ENCODE measurements around the gene CRHR1. TPM values are rescaled to one million over a fixed set of nuclear protein-coding genes. Genes with fewer than 3 reads are reported as not detected.

CRHR1 gene
- total RNA-seq, 1 experiment from 2014 or later = 1.6 TPM

DNA sequence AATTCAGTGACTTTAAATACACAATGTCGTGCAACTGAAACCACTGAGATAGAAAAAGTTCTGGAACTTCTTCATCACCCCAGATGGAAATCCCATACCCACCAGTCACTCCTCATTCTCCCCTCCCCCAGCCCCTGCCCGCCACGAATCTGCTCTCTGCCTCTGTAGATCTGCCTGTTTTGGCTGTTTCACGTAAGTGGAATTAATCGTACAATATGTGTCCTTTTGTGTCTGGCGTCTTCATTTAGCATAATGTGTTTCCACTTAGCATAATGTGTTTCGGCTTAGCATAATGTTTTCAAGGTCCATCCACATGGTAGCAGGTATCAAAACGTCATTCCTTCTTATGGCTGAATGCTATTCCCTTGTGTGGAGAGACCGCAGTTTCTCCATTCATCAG lies 57.1 kb downstream of the CRHR1 start (continued):
- TF ChIP-seq, protein P1, sequence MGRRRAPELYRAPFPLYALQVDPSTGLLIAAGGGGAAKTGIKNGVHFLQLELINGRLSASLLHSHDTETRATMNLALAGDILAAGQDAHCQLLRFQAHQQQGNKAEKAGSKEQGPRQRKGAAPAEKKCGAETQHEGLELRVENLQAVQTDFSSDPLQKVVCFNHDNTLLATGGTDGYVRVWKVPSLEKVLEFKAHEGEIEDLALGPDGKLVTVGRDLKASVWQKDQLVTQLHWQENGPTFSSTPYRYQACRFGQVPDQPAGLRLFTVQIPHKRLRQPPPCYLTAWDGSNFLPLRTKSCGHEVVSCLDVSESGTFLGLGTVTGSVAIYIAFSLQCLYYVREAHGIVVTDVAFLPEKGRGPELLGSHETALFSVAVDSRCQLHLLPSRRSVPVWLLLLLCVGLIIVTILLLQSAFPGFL (CRISPR knock-in tag; IDR thresholded peaks at IDR 0.05; ENCODE audit: borderline replicate concordance) = no peak
- TF ChIP-seq, protein P2, sequence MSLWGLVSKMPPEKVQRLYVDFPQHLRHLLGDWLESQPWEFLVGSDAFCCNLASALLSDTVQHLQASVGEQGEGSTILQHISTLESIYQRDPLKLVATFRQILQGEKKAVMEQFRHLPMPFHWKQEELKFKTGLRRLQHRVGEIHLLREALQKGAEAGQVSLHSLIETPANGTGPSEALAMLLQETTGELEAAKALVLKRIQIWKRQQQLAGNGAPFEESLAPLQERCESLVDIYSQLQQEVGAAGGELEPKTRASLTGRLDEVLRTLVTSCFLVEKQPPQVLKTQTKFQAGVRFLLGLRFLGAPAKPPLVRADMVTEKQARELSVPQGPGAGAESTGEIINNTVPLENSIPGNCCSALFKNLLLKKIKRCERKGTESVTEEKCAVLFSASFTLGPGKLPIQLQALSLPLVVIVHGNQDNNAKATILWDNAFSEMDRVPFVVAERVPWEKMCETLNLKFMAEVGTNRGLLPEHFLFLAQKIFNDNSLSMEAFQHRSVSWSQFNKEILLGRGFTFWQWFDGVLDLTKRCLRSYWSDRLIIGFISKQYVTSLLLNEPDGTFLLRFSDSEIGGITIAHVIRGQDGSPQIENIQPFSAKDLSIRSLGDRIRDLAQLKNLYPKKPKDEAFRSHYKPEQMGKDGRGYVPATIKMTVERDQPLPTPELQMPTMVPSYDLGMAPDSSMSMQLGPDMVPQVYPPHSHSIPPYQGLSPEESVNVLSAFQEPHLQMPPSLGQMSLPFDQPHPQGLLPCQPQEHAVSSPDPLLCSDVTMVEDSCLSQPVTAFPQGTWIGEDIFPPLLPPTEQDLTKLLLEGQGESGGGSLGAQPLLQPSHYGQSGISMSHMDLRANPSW (CRISPR knock-in tag; conservative IDR thresholded peaks at IDR 0.05; ENCODE audit: low read depth) = no peak
- no peak for TF ChIP-seq FOXK1 (CRISPR knock-in tag; IDR thresholded peaks at IDR 0.05)
- no peak for TF ChIP-seq GRHL2 (CRISPR knock-in tag; IDR thresholded peaks at IDR 0.05; ENCODE audit: insufficient replicate concordance, severe bottlenecking)
- no peak for TF ChIP-seq FOXJ3 (CRISPR knock-in tag; IDR thresholded peaks at IDR 0.05; ENCODE audit: borderline replicate concordance)
- TF ChIP-seq ZNF138 (CRISPR knock-in tag; conservative IDR thresholded peaks at IDR 0.05) = no peak
- TF ChIP-seq, protein P3, sequence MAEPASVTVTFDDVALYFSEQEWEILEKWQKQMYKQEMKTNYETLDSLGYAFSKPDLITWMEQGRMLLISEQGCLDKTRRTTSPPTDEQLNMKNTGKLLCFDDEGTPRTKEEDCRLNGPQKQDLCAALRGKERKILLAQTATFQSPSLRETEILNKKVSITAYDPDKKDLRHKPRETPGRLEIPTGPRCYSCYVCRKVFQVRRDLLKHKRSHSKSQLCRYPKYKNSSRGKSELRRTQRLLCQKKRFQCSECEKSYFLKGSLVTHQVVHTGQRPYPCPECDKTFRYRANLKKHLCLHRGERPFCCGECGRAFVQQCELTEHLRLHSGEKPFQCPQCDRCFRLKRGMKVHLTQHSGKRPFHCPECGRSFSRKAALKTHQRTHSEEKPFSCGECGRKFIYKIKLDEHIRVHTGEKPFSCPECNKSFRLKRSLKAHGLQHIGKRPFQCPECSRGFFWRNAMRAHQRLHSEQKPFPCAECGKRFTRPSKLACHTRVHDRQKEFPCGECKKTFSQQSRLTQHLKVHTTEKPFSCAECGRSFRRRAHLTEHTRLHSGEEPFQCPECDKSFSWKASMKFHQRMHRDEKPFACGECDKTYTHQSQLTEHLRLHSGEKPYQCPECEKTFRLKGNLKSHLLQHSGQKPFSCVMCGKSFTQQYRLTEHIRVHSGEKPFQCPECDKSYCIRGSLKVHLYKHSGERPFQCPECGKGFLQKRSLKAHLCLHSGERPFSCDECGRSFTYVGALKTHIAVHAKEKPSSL (CRISPR knock-in tag; conservative IDR thresholded peaks at IDR 0.05) = no peak

DNA sequence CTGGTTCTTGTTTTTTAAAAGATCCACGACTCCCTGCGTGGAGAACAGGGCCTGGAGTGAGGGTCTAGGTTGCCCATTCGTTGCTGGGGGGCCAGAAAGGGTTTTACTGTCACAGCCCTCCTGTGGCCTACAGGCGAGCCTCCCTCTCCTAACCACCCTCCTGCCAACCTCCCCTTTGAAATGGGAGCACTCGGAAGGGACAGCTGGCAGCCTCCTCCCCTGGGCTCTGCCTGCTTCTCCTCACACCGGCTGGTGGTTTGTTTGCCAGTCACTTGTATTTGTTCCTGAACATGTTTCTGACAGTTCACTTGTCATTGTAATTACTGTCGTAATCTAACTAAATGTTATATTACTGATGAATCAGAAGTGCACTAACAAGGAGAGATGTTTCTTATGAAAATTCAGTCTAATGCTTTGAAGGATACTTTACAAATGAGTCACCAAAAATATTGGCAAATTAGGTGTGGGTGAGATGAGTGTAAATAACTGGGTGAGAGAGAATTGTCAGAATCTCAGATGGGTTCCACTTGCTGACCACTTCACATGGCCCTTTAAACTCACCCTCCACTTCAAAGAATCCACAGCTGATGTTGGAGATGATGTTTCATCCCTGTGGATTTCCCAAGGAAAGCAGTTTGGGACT lies 57.9 kb downstream of the CRHR1 start:
- Mint-ChIP-seq H3K9me3 (no peaks in the 10 kb centered on the region), H3K4me3 (no peak overlapping the region), H3K27ac (no peak overlapping the region), H3K27me3 (ENCODE audit: low read depth) (no peaks in the 10 kb centered on the region; the same call in 1 of the 2 replicates), H3K36me3 (no peaks in the 10 kb centered on the region), H3K4me1 (0 out of 2 replicates have a peak, but pooled peaks cover 2% of the 10 kb centered on the region)
- TF ChIP-seq RORB (CRISPR knock-in tag; IDR thresholded peaks at IDR 0.05) (no peak), IRF2 (CRISPR knock-in tag; IDR thresholded peaks at IDR 0.05; ENCODE audit: borderline replicate concordance, low read depth) (no peak), ZNF423 (CRISPR knock-in tag; IDR thresholded peaks at IDR 0.05) (no peak), HMGA2 (CRISPR knock-in tag; IDR thresholded peaks at IDR 0.05) (no peak), KAT7 (CRISPR knock-in tag; IDR thresholded peaks at IDR 0.05; ENCODE audit: borderline replicate concordance) (no peak), TCF7 (CRISPR knock-in tag; IDR thresholded peaks at IDR 0.05; ENCODE audit: low read depth) (no peak), CBFB (CRISPR knock-in tag; IDR thresholded peaks at IDR 0.05; ENCODE audit: low read depth) (no peak), ZNF232 (CRISPR knock-in tag; IDR thresholded peaks at IDR 0.05) (no peak), ZNF396 (CRISPR knock-in tag; IDR thresholded peaks at IDR 0.05; ENCODE audit: borderline replicate concordance) (no peak), ZNF219 (CRISPR knock-in tag; IDR thresholded peaks at IDR 0.05; ENCODE audit: borderline replicate concordance) (no peak), ATF1 (CRISPR knock-in tag; IDR thresholded peaks at IDR 0.05) (no peak), TEAD1 (CRISPR knock-in tag; IDR thresholded peaks at IDR 0.05) (no peak), GTF2I (CRISPR knock-in tag; conservative IDR thresholded peaks at IDR 0.05) (no peak), TP53 (CRISPR knock-in tag; IDR thresholded peaks at IDR 0.05) (no peak), RELA (CRISPR knock-in tag; IDR thresholded peaks at IDR 0.05; ENCODE audit: borderline replicate concordance) (no peak), JAZF1 (CRISPR knock-in tag; IDR thresholded peaks at IDR 0.05) (no peak)
- TF ChIP-seq, protein P4, sequence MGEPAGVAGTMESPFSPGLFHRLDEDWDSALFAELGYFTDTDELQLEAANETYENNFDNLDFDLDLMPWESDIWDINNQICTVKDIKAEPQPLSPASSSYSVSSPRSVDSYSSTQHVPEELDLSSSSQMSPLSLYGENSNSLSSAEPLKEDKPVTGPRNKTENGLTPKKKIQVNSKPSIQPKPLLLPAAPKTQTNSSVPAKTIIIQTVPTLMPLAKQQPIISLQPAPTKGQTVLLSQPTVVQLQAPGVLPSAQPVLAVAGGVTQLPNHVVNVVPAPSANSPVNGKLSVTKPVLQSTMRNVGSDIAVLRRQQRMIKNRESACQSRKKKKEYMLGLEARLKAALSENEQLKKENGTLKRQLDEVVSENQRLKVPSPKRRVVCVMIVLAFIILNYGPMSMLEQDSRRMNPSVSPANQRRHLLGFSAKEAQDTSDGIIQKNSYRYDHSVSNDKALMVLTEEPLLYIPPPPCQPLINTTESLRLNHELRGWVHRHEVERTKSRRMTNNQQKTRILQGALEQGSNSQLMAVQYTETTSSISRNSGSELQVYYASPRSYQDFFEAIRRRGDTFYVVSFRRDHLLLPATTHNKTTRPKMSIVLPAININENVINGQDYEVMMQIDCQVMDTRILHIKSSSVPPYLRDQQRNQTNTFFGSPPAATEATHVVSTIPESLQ (CRISPR knock-in tag; IDR thresholded peaks at IDR 0.05) = no peak
- TF ChIP-seq, protein P5, sequence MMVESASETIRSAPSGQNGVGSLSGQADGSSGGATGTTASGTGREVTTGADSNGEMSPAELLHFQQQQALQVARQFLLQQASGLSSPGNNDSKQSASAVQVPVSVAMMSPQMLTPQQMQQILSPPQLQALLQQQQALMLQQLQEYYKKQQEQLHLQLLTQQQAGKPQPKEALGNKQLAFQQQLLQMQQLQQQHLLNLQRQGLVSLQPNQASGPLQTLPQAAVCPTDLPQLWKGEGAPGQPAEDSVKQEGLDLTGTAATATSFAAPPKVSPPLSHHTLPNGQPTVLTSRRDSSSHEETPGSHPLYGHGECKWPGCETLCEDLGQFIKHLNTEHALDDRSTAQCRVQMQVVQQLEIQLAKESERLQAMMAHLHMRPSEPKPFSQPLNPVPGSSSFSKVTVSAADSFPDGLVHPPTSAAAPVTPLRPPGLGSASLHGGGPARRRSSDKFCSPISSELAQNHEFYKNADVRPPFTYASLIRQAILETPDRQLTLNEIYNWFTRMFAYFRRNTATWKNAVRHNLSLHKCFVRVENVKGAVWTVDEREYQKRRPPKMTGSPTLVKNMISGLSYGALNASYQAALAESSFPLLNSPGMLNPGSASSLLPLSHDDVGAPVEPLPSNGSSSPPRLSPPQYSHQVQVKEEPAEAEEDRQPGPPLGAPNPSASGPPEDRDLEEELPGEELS (CRISPR knock-in tag; IDR thresholded peaks at IDR 0.05) = no peak
- ChIA-PET POLR2A (no interaction called here), CTCF (interaction anchor here (1.0 to 2.0 kb wide), 3 partner anchors 10 to 194 kb away, joined by 4 to 11 read pairs (median 4); no protein-coding TSS in a partner anchor)
- ATAC-seq (no peak), DNase-seq (ENCODE audit: low spot score) (no peak)
